HG02884 (cell line): ENCODE data around the gene STAC2.

Source experiments
- ATAC-seq: cut with Tn5 transposase; IDR thresholded peaks from one replicate; pipeline ENCODE4 v1.9.1; 2021; ENCODE audit warnings: mild to moderate bottlenecking, moderate library complexity; ENCODE audit not compliant: unreplicated experiment

Gene STAC2

DNA sequence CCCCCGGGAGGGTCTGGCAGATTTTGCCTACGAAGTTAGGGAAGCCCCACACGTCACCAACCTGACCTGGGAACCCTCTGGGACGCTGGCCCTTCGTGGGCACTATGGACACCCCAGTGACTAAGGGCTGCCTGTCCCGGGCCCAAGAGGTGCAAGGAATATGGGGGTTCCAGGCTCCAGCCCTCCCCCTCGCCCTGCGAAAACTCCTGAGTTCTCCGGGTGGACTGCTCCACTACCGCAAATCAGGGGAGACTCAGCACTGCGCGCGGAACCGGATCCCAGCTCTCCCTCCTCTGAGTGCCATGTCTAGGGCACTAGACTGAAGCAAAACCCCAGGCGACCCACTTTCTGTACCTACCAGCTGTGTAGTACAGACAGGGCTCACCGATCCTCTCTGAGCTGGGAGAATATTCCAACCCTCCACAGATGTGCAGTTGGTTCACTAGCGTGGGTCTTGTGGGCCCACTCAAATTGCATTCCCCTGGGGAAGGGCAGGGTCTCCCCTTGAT, 59.9 kb downstream of the STAC2 start, which contains the start of gene ARL5C:
TSS of gene ARL5C (minus strand) at position 321 of the 509 bp plus-strand sequence. CDS start 401 bp downstream, outside the sequence.
- no peak for ATAC-seq

DNA sequence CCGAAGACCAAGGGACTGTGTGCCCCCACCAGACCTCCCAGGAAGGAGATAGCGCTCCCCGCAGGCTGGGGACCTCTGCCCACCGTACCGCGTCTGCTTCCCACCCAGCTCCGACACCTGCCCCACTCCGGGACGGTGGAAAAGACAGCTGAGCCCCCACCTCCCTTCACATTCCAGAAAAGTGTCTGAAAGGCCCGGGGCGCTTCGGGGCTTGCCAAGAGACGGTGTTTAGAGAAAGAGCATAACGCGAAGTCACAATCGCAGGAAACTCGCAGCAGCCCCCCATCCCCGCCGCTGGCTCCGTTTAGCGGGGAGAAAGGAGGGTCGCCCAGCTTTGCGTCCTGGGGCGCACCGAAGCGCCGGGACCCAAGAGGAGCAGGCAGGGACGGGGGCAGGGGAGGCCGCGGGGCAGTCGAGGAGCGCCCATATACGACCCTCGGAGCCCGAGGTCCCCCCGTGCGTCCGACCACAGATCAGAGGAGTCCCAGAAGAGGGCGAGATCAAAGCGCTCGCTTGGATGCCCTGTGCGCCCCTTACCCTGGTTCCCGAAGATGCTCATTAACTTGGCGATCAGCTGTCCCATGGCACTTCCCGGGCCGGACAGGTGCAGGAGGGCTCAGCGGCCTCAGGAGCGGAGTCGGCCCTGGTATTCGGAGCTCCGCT, 60.4 kb downstream of the STAC2 start:
- no peak for ATAC-seq

DNA sequence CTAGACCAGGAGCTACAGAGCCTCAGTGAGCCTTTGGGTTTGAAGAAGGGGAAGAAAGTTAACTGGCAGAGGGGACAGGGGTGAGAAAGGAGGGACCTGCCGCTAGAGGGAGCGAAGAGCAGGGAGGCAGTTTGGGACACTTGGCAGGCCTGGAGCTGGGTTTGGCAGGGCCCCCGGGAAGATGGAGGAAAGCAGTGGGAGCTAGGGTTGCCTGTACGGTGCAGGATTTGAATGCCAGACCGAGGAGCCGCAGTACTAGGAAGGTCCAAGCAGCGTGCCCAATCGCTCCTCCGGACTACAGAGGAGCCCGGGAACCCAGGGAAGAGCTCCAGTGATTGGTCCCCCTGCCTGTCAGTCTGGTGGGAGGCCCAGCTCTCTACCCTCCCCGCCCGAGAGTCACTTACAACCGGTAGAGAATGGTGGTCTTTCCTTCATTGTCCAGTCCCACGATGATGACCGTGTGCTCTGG, 61.0 kb downstream of the STAC2 start:
- peak; percentile 78 for ATAC-seq

DNA sequence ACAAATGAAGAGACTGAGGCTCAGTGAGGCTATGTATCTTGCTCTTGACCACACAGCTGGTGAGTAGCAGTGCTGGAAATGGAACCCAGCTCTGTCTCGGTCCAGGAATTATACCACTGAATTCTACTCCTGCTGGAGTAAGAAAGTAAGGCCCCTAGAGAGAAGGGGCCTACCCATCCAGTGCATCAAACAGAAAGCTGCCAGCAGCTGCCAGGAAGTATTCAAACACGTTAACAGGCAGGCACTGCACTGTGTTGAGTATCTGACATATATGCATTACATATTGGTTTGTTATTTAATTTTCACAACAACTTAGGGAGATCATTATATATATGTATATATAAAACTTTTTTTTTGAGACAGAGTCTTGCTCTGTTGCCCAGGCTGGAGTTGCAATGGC, 63.8 kb downstream of the STAC2 start:
- ATAC-seq = no peak
